Stimulated activated CD4-positive, alpha-beta T cell treated with anti-CD3 and anti-CD28 coated beads, Interleukin-1b, Interleukin-23, amount 100 ng/mL, for 48 hours (primary cell): ENCODE results near the gene CCDC117.

ENCODE experiments used
- DNase-seq: peaks from one replicate; pipeline ENCODE4 v3.0.0-alpha.2; 2020

Gene CCDC117

GRCh38 chr22:28769394-28770085 lies 3.0 kb upstream of the CCDC117 start:
- DNase-seq, result no peak

- no peak for DNase-seq
These were observed 1.2 kb upstream of the CCDC117 start for GRCh38 chr22:28771195-28771791.

GRCh38 chr22:28773461-28773867 lies 969 bp downstream of the CCDC117 start:
- no peak for DNase-seq

GRCh38 chr22:28774378-28774777 lies 1.9 kb downstream of the CCDC117 start:
- DNase-seq, result no peak

GRCh38 chr22:28779833-28780232 lies 7.3 kb downstream of the CCDC117 start:
- DNase-seq, result no peak

- DNase-seq, result no peak
These were observed 7.8 kb downstream of the CCDC117 start for GRCh38 chr22:28780296-28780695.

GRCh38 chr22:28783786-28784671 lies 11.5 kb downstream of the CCDC117 start:
- no peak for DNase-seq

GRCh38 chr22:28788601-28789000 lies 16.1 kb downstream of the CCDC117 start:
- no peak for DNase-seq

GRCh38 chr22:28791124-28791523 lies 18.6 kb downstream of the CCDC117 start:
- DNase-seq, result no peak

GRCh38 chr22:28791841-28792490 lies 19.5 kb downstream of the CCDC117 start:
- DNase-seq, result no peak

- no peak for DNase-seq
These were observed 20.2 kb downstream of the CCDC117 start for GRCh38 chr22:28792491-28793383.

- DNase-seq, result no peak
These were observed 21.6 kb downstream of the CCDC117 start for GRCh38 chr22:28793976-28794584.

- no peak for DNase-seq
These were observed 22.7 kb downstream of the CCDC117 start for GRCh38 chr22:28795071-28795693.

- DNase-seq, result no peak
These were observed 23.7 kb downstream of the CCDC117 start for GRCh38 chr22:28795932-28796856.

GRCh38 chr22:28798810-28799605 lies 26.5 kb downstream of the CCDC117 start:
- DNase-seq, result peak; percentile 53

GRCh38 chr22:28799606-28800307 lies 27.3 kb downstream of the CCDC117 start:
- DNase-seq, result peak; percentile 23

- DNase-seq, result peak; percentile 88
These were observed 28.0 kb downstream of the CCDC117 start, which contains the start of gene XBP1 for GRCh38 chr22:28800308-28801041. Gene XBP1 (minus strand): TSS chr22:28800569.
